SH-SY5Y (cell line): ENCODE data around the gene CRPPA.

Experiments used
- GATA2 ChIP-seq: IDR thresholded peaks from 2 replicates; pipeline ENCODE4 v1.6.1; 2011; ENCODE audit warnings: mild to moderate bottlenecking, low read depth, low read length
- GATA3 ChIP-seq: IDR thresholded peaks from 2 replicates; pipeline ENCODE4 v1.6.1; 2011; ENCODE audit warnings: low read depth, mild to moderate bottlenecking, low read length, moderate library complexity

DNA sequence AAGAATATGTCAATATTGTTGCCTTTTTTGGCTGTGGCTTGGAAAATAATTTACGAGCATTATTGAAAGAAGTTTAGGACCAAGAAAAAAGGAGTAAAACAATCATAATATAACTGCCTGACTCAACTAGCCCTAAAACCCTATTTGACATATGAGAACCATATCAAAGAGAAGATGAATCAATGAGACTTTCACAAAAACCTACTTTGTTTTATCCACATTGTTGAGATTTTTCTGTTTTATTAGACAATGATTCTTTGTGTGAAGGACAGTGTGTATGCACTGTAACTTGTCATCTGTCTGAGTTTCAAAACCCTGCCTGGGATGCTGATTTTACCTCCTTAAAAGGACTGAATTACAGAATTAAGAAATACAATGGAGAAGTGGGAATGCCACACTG is 25.2 kb upstream of the CRPPA start:
- TF ChIP-seq GATA2: no peak
- TF ChIP-seq GATA3: no peak
